NCI-H69 (cell line): ENCODE measurements around the gene NF2.
A peak's percentile ranks its signal among the peaks of the same experiment; 100 is the strongest.

Source experiments
- DNase-seq: peaks from one replicate; lab custom pipeline; 2025; lab: John Stamatoyannopoulos, UW

Gene NF2

DNA sequence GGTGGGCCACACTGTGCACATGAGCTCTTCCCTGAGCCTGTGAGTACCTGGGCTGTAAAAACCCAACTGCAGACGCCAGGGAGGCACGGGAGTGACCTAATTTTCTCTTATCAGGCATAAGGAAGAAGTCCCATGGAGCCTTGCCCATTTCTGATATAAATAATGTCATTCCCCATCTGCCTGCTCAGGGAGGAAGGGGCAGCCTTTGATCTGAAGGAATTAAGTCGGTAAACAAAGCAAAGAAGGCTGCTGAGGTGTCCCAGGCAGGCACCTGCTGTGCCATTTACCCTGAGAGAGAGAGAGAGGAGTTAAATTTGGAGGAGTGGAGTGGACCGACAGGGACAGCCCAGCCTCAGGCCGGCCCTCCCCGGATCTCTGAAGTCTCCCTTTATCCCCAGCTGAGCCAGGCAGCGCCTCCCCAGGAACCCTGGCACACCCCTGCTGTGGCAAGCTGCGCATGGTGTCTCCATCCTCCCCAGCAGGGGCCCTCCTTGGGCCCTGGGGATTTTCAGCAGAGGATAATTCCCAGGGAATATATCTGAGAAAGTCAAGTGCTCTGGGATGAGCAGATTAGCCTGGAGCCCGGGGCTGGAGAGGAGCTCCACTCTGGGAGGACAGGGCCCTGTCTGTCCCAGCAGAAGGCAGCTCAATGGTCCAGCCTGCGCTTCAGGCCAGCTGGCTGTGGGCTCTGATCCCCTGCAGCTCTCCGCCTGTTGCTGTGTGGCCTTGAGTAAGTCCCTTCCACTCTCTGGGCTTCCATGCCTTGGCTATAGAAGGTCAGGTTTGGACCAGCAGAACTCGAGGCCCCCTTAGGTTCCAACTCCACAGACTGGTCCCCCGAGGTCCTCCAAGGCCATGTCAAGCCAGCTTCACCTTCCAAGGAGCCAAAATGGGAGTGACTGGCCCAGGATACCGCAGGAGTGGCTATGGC is 98.8 kb downstream of the NF2 start:
- peak; percentile 95 for DNase-seq

DNA sequence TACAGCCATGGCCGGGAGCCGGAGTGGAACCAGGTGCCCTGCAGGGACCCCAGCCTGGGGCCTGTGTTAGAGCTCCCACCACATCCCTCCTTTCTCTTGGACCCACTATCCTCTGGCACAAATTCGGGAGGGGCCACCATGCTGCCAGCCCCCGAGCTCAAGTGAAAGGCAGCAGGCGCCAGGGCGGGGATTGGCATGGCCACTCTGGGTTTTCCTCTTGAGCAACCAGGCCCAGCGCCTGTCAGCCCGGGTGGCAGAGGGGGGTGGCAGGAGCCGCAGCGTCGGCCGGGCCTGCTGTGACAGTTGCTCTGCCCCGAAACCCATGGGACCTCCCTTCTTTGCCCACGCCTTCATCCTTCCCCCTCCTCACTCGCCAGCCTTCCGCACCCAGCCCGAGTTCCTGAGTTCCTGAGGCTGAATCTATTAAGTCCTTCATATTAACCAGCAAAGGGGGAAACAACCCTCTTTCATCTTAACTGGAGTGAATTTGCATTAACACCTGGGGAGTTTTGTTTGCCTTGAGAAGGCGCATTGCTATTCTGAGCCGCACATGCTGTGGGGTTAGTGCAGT is 99.6 kb downstream of the NF2 start:
- DNase-seq: peak; percentile 94

GRCh38 chr22:29703569-29704195 is 100.2 kb downstream of the NF2 start:
- DNase-seq: peak; percentile 49

- peak; percentile 87 for DNase-seq
Measured at GRCh38 chr22:29704528-29705285, 101.3 kb downstream of the NF2 start.

- no peak for DNase-seq
Measured at GRCh38 chr22:29705651-29706050, 102.2 kb downstream of the NF2 start.

GRCh38 chr22:29706486-29706885 is 103.1 kb downstream of the NF2 start:
- peak; percentile 91 for DNase-seq

DNA sequence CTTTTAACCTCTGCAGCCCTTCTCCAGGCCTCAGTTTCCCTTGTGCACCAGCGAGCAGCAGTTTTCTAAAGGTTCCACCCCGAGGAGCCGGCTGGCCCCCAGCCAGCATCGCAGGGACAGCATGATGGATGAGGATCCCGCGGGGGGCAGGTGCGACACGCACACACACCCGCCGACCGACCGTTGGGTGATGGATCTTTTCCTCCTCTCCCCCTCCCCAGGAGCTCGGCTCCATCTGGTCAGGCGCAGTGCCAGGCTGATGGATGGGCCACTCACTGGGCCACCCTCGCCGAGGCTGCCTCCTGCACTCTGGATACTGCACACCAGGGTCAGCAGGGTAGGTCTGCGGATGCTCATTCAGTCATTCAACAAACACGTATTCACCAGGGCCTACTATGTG is 103.6 kb downstream of the NF2 start:
- DNase-seq: peak; percentile 98

GRCh38 chr22:29707471-29707870 is 104.0 kb downstream of the NF2 start:
- no peak for DNase-seq

DNA sequence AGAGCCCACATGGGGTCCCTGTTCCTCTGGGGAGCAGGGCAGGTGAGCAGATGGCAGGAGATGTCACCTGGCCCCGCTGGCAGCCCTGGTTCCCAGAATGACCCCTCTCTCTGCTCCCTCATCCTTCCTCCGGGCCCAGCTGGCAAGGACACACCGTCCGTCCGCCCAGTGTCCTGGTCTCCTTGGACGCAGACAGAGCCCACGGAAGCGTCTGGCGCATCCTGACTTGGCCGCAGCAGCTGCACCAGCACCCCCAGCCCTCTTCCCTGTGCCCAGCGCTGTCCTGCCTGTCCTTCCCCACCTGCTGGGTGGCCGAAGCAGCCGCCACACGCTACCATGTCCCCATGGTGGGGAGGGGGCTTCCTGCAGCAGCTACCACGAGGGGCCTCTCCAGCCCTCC is 106.8 kb downstream of the NF2 start:
- peak; percentile 36 for DNase-seq

DNA sequence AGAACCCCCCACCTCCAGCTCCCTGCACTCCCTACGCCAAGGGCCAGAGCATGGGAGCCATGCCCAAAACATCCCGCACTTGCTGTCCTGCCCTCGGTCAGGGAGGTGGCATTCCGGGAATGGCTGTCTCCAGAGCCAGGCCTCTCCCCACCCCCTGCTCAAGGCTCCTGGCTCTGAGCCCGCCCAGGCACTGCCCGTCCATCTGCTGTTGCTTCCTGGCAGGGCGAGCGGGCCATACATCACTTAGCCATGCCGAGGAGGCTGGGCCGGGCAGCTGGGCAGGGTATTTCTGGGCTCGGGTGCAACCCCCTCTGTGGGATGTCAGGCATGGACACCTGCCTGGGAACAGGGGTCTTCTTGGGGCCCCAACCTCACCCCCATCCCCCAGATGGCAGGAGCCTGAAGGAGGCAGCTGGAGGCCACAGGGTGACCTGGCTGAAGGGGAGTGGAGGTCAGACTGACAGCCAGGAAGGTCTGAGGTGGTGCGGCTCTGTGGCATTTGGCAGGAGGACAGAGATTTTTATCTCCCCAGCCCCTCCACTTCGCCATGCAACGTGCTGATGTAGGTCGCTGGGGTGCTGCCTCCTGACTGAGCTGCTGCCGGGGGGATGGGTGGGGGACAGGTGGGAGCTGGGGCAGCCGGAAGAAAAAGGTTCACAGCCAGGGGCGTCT is 107.6 kb downstream of the NF2 start:
- DNase-seq: peak; percentile 94

DNA sequence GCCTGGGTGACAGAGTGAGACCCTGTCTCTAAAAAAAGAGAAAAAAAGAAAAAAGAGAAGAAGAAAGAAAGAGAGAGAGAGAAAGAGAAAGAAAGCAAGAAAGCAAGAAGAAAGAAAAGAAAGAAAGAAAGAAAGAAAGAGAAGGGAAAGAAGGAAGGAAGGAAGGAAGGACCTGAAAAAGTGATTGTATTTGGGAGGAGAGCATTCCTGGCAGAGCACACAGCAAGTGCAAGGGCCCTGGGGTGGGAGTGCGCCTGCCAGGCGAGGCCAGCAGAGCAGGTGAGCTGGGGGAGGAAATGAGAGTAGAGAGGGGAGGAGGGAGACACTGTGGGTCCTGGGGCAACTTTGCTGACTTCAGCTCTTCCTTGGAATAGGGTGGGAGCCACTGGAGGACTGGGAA is 108.7 kb downstream of the NF2 start:
- peak; percentile 82 for DNase-seq

DNA sequence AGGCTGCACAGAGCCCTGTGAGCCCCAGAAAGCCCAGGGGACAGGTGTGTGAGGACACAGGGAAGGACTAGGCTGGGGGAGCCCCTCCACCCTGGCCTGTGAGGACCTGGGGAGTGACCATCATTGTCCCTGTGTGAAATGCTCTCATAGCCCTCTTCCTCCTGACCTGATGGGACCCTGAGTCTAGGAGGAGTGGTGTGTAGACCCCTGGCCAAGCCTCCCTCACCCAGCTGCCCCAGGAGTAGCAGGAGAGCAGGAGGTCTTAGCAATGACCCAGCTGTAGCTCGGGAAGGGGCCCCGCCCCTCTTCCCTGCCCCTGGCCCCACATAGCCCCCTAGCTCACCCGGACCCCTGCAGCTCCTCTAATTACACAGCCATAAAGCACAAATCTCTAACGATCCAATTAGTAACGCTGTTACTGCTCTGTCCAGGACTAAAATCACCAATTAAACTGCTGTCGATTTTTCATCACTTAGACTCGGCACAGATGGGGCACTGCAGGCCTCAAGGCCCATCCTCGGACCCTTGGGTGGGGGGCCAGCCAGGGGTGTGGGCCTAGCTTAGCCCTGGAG is 109.8 kb downstream of the NF2 start:
- DNase-seq: peak; percentile 95

GRCh38 chr22:29715240-29715639 is 111.8 kb downstream of the NF2 start:
- peak; percentile 98 for DNase-seq

DNA sequence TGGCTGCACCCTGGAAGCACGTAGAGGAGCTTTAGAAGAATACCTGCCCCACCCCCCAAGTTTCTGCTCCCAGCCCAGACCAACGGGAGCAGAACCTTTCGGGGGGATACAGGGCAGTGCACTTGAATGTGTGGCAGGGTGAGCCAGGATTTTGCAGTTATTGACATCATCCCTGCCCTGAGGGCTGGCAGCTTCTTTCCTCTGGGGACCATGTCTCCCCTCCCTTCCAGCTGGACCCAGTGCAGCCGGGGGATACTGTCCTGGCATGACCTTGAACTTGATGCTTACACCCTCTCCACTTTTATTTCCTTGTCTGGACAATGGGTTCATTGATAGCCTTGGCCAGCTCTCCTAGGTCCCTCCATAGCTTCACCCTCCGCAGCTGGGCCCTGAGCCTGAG is 112.3 kb downstream of the NF2 start:
- DNase-seq: peak; percentile 84

DNA sequence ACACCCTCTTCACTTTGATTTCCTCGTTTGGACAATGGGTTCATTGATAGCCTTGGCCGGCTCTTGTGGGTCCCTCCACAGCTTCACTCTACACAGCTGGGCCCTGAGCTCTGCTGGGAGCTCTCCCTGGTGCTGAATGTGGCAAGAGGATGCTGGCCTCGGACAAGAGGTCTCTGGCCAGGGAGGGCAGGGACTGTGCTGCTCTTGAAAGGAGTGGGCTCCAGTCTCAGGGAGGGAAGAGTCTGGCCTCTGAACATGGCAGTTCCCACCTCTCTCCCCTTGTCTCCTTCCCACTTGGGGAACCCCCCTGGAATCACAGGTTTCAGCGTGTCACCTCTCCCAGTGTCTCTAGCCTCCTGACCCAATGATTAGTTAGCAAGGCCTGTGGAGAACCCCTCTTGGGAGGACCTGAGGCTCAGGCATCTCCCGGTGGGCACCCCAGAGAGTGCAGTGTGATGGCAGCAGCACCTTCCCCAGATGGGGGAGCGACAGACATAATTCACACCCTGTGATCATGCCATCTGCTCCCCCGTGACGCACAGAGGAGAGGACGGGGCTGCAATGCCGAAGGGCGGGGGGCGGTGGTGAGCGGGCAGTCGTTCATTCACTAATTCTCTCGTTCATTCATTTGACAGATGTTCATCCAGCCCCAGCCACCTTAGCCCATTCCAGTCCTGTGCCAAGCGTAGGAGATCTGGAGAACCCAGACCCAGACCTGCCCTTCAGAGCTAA is 113.5 kb downstream of the NF2 start:
- peak; percentile 91 for DNase-seq

GRCh38 chr22:29717789-29718188 is 114.4 kb downstream of the NF2 start:
- DNase-seq: peak; percentile 96

DNA sequence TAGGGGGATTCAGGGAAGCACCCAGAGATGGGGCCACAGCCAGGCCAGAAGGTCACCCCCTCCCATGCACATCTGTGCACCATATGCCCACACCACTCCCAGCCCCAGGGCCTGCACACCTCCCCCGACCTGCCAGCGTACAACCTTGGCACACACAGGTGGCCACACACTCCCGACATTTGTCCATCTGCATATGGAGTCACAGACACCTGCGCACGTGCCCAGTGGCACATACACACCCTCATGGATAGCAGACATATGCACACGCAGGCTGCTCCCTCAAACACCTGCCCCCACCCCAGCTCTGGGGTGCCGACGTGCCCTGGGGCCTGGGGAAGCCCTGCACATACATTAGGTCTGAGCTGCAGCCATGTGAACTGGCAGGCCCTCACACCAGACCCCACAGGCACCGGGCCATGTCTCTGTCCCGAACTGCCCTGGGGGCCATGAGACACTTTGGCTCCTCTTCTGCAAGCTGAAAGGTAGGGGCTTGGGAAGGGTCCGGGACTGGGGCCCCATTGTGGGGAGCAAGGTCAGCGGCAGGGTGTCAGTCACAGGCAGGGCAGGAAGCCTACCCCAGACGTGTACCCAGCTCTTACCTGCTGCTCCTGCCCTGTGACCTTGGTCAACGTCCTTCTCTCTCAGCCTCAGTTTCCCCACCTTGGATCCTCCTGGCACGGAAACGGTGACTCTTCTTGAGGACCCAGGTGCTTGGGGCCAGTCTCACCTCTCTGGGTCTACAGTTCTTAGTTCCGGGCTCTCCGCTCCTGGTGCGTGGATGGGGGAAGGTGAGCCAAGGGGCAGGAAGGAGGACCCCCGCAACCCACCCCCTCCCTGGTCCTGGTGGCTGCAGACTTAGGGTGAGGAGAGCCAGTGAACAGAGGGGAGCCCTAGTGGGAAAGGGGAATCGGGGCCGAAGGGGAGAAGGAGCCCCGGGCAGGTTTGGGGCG is 115.8 kb downstream of the NF2 start:
- DNase-seq: peak; percentile 91

DNA sequence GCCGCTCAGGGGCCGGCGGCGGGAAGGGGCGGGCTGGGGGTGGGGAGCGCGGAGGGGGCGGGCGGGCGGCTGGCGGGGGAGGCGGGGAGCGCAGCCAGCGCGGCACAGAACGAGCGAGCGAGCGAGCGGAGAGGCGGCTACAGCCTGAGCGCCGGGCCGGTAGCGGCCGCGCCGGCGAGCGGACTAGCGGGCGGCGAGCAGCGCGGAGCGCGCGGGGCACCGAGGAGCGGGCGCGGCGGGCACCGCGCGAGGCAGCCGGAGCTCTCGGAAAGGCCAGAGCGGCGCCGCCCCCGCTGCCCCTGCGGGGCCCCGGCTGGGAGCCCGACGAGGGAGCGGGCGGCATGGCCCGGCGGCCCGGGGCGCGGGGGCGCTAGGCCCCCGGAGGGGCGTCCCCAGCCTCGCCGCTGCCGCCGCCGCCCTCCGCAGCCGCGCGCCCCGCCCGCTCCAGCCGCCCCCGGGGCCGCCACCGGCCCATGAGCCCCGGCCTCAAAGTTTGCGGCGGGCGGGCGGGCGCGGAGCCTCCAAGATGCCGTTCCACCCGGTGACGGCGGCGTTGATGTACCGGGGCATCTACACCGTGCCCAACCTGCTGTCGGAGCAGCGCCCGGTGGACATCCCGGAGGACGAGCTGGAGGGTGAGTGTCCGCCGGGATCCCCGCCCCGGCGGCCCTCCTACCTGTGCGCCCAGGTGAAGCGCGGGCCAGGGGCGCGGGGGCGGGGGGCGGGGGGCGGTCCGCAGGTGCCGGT is 116.6 kb downstream of the NF2 start, which contains the start of gene CABP7:
Gene CABP7, plus strand, starts transcription at position 105 of the 747 bp plus-strand sequence. Its CDS starts 422 bp downstream, at position 527.
- DNase-seq: peak; percentile 74
